Transverse colon (tissue), 4 donors: ENCODE measurements around the gene SUV39H2. TPM values are rescaled to one million over a fixed set of nuclear protein-coding genes. Genes with fewer than 3 reads are reported as not detected.

Experiments
- DNase-seq: peaks from one replicate; pipeline ENCODE4 v3.0.0-alpha.2; 2019
- H3K27ac ChIP-seq, 4 donors: fragments of 200-600 bp; sonication (generic); 2 replicates each; pipeline ENCODE4 v1.5.1; 2016 to 2018; ENCODE audit warnings: inconsistent platforms in 4 of 4
- H3K27me3 ChIP-seq: fragments of 200-600 bp; sonication (generic); 2 replicates; pipeline ENCODE4 v1.5.1; 2017; ENCODE audit warnings: inconsistent platforms
- H3K36me3 ChIP-seq, 4 donors: fragments of 200-600 bp; sonication (generic); 2 replicates each; pipeline ENCODE4 v1.5.1; 2017 to 2019; ENCODE audit warnings: inconsistent platforms in 4 of 4
- H3K4me1 ChIP-seq, 4 donors: fragments of 200-600 bp; sonication (generic); 2 replicates each; pipeline ENCODE4 v1.5.1; 2017 to 2020; ENCODE audit warnings: inconsistent platforms in 4 of 4
- H3K4me3 ChIP-seq, 4 donors: fragments of 200-600 bp; sonication (generic); 1 replicate in 1 of 4; 2 replicates in 3 of 4; pipeline versions ENCODE4 v1.5.1 to v1.6.1; 2017 to 2019; ENCODE audit warnings: inconsistent platforms in 4 of 4
- H3K9me3 ChIP-seq, 2 donors: fragments of 200-600 bp; sonication (generic); 2 replicates each; pipeline ENCODE4 v1.5.1; 2017 to 2019; ENCODE audit warnings: inconsistent platforms in 2 of 2
- CTCF ChIP-seq, 5 experiments: fragments of 200-600 bp in 3 of 5; fragments of 450-650 bp in 2 of 5; sonication (generic) in 3 of 5; IDR thresholded peaks; 1 replicate in 2 of 5; 2 replicates in 3 of 5; pipeline ENCODE4 v1.5.1; 2016 to 2017; ENCODE audit warnings: antibody characterized with exemption in 5 of 5, inconsistent platforms in 3 of 5, mild to moderate bottlenecking in 2 of 5, moderate library complexity in 1 of 5
- EP300 ChIP-seq: sonication (generic); formaldehyde crosslinking; IDR thresholded peaks from one replicate; pipeline ENCODE4 v1.6.1; 2017; ENCODE audit warnings: antibody characterized with exemption, low read depth
- POLR2A ChIP-seq: fragments of 450-650 bp; IDR thresholded peaks from one replicate; pipeline ENCODE4 v1.6.1; 2016; ENCODE audit warnings: antibody characterized with exemption, mild to moderate bottlenecking, moderate library complexity
- POLR2AphosphoS5 ChIP-seq, 3 donors: sonication (generic); formaldehyde crosslinking; IDR thresholded peaks; one replicate each; pipeline ENCODE4 v1.6.1; 2016; ENCODE audit warnings: antibody characterized with exemption in 3 of 3
- WGBS, 2 donors: methylation state at CpG; one replicate each; pipeline ENCODE4 v1.1.5; 2018; ENCODE audit warnings: low coverage in 1 of 2; 5-methylcytosine and 5-hydroxymethylcytosine counted together
- in situ Hi-C, 4 donors: fragments of 200-750 bp; cut with MboI; loops; one replicate each; pipeline versions ENCODE4 v1.15.0 to v1.15.1; 2017; ENCODE audit warnings: low sequenced_read_pairs in 3 of 4, low pct_ligation_motif_present in 1 of 4, low pct_unique_long_range_greater_than_20kb in 1 of 4
- intact Hi-C: fragments of 100-400 bp; cut with DNase I; formaldehyde crosslinking; loops from one replicate; pipeline ENCODE4 v1.15.1; 2023; ENCODE audit warnings: low total_unique reads
- total RNA-seq, 4 donors: library from RNA; depleted of rRNA; stranded (reverse); fragments of >200 nt; gene quantifications; one replicate each; pipeline ENCODE4 v1.1.0, GENCODE V29; 2016

The SUV39H2 gene
- total RNA-seq, 4 donors from 2014 or later: 0.60 to 4.6 (median 3.0) TPM

- TF ChIP-seq CTCF (IDR thresholded peaks at IDR 0.05): no peak
- TF ChIP-seq EP300: no peak
- no peak for TF ChIP-seq POLR2AphosphoS5 (IDR thresholded peaks at IDR 0.05)
- no peak for TF ChIP-seq POLR2A
- intact Hi-C loops (no loop called here), in situ Hi-C loops (no loop called here)
- Histone ChIP-seq H3K27ac (no peak overlapping the region), H3K36me3 (peaks cover 0 to 32% (median 14%) of the 10 kb centered on the region in 4 donors), H3K4me3 (no peak overlapping the region), H3K27me3 (no peaks in the 10 kb centered on the region), H3K4me1 (peaks cover 0 to 8% (median 0%) of the 10 kb centered on the region in 4 donors), H3K9me3 (no peaks in the 10 kb centered on the region)
- WGBS, 2 donors: 92 to 95% methylated on average over 5 of the region's 5 CpGs
- no peak for DNase-seq
These were observed 66.4 kb downstream of the SUV39H2 start for GRCh38 chr10:14945108-14945507.

GRCh38 chr10:14947268-14947667, 68.6 kb downstream of the SUV39H2 start:
- in situ Hi-C loops (no loop called here), intact Hi-C loops (no loop called here)
- Histone ChIP-seq H3K4me1 (peaks cover 0 to 17% (median 1%) of the 10 kb centered on the region in 4 donors), H3K36me3 (peaks cover 0 to 32% (median 14%) of the 10 kb centered on the region in 4 donors), H3K27me3 (no peaks in the 10 kb centered on the region), H3K4me3 (no peak overlapping the region), H3K27ac (no peak overlapping the region), H3K9me3 (no peaks in the 10 kb centered on the region)
- no peak for TF ChIP-seq CTCF (IDR thresholded peaks at IDR 0.05)
- TF ChIP-seq POLR2A: no peak
- TF ChIP-seq EP300: no peak
- no peak for TF ChIP-seq POLR2AphosphoS5 (IDR thresholded peaks at IDR 0.05)
- no peak for DNase-seq
- WGBS, 2 donors: 92% methylated on average over 1 of the region's 1 CpG; no CpG with 5 or more reads in 1 of the 2 donors

GRCh38 chr10:14949291-14949690, 70.6 kb downstream of the SUV39H2 start:
- H3K27ac ChIP-seq: no peak overlapping the region
- DNase-seq: no peak
- H3K27me3 ChIP-seq: no peaks in the 10 kb centered on the region
- peaks cover 6 to 27% (median 10%) of the 10 kb centered on the region in 4 donors for H3K4me1 ChIP-seq
- H3K9me3 ChIP-seq: no peaks in the 10 kb centered on the region
- peaks cover 0 to 23% (median 7%) of the 10 kb centered on the region in 4 donors for H3K36me3 ChIP-seq
- intact Hi-C loops: no loop called here
- no peak overlapping the region for H3K4me3 ChIP-seq
- in situ Hi-C loops: no loop called here
- 91 to 100% methylated on average over 1 to 5 of the region's 5 CpGs for WGBS, 2 donors
- TF ChIP-seq POLR2A (no peak), POLR2AphosphoS5 (IDR thresholded peaks at IDR 0.05) (no peak), CTCF (IDR thresholded peaks at IDR 0.05) (no peak), EP300 (no peak)

GRCh38 chr10:14952851-14953423, 74.3 kb downstream of the SUV39H2 start:
- WGBS, 2 donors: 51 to 55% methylated on average over 7 to 10 of the region's 10 CpGs
- Histone ChIP-seq H3K4me3 (peak overlapping the region; percentile 47 to 67 (median 60)), H3K9me3 (no peaks in the 10 kb centered on the region), H3K27ac (peak overlapping the region; percentile 88 to 95 (median 88)), H3K4me1 (peaks cover 8 to 34% (median 15%) of the 10 kb centered on the region in 4 donors), H3K27me3 (no peaks in the 10 kb centered on the region), H3K36me3 (peaks cover 0 to 5% (median under 1%) of the 10 kb centered on the region in 4 donors)
- TF ChIP-seq CTCF (IDR thresholded peaks at IDR 0.05) (no peak), POLR2A (no peak), POLR2AphosphoS5 (IDR thresholded peaks at IDR 0.05) (no peak), EP300 (no peak)
- intact Hi-C loops (no loop called here), in situ Hi-C loops (loop anchor here in 1 of 4 donors (25.0 kb wide), 1 partner anchor 116 kb away; the partner anchor contains the start of genes CDNF, HSPA14 and MSANTD7)
- no peak for DNase-seq
